Myocyte (in vitro differentiated cells): Measurements from ENCODE around the gene FIBCD1. TPM values are rescaled to one million over a fixed set of nuclear protein-coding genes. Genes with fewer than 3 reads are reported as not detected.

Source experiments
- DNase-seq: peaks from one replicate; pipeline ENCODE4 v3.0.0-alpha.2; 2012; ENCODE audit warnings: low read depth
- total RNA-seq: library from RNA; depleted of rRNA; stranded (reverse); fragments of >200 nt; gene quantifications from 2 replicates; pipeline ENCODE4 v1.2.3, GENCODE V29; 2014

The FIBCD1 gene
- total RNA-seq, 1 donor from 2014 or later = 0.48 TPM

DNA sequence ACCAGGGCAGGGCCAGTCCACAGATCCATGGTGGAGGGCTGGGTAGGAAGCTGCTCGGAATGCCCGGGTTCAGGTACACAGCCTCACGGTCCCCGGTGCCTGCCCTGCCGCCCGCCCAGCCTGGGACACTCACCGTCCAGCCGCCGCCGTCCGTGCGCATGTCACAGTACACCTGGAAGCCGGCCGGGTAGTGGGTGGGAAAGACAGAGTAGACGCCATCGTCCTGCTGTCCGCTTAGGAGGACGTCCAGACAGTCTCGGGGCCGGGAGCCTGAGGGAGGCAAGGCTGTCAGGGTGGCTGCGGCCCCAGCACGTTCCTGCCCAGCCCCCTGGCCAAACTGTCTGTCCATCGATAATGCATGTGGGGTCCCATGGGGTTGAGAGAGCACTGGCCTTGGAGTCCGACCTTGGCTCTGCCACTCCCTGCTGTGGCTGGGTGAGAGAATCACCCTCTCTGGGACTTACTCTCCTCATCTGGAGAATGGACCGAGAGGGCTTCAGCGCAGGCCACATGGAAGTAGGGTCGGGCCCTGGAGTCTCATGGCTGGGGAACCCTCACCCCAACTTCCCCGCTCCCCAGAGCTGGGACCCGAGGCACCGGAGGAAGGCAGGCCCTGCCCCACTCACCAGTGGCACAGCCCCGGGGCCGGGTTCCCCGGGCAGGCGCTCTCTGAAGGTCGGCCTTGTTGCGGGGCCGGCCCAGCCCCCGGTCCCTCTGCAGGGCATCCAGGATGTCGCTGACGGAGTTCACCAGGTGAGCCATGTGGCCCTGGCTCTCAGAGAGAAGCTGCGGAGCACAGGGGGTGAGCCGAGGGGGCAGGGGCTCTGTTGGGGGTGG is 15.2 kb downstream of the FIBCD1 start:
- no peak for DNase-seq

DNA sequence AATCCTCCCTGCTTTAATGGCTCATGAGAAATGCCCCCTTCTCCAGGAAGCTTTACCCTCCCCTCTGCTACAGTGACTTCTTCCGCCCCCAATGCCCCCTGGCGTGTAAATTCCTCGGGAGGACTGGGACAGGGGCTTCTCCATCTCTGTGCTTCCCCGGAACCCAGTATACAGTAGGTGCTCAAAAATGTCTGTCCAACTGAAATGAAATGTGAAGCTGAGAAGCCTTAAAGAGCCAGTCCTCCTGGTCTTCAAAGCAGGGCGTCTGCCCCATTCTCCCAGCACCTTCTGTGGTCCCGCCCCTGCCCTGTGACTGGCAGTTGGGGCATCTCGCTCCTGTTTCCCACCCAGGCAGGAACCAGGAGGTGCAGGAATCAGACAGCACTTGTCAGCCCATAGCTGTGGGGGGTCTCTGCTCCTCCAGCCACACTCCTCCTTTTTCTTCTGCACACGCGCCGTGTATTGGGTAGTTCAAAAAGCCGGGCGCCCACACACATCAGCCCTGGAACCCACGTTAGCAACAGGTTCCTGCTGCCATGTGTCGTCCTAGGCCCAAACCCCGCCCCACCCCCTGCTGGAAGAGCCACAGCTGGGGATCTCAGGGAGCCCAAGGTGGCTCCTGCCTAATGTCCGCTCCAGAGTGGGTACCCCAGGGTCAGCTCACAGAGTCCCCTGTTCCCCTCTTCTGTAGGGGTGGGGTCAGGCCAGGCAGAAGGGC is 16.0 kb downstream of the FIBCD1 start:
- no peak for DNase-seq

DNA sequence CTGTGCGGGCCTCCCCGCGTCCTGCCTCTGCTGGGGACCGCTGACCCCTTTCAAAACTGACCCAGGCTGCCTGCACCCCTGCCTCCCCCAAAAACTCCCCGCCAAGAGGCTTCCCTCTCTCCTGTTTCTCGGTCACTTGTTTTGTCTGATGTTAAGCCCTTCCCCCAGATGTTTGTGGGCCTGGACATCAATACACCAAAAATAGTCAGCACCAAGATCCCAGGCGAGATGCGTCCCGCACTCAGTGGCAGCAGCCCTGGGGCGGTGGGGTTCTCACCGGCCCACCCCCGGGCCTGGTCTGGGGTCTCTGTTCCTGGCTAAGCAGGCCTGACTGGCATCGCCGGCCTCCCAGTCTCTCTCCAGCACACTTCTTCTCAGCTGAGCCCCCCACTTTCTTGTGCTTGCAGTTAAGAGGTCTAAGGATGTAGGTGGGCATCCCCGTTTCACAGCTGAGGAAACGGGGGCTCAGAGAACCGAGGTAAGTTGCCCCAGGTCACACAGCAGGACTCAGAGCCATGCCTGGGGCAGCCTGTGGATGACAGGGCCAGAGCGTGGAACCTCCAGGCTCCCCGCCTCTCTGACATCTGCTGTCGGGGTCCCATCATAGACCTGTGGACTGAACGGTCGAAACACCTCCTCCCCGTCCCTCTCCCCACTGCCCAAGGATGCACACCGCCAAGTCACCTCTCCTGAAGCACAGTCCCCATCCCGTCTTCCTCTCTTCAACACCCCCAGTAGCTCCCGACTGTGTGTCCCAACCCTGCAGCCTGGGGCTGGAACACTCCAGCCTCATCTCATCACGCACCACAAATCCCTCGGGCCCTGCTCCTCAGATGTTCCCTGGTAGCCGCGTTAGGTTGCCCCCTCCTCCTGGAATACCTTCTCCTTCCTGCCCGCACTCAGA is 16.8 kb downstream of the FIBCD1 start:
- DNase-seq = no peak

DNA sequence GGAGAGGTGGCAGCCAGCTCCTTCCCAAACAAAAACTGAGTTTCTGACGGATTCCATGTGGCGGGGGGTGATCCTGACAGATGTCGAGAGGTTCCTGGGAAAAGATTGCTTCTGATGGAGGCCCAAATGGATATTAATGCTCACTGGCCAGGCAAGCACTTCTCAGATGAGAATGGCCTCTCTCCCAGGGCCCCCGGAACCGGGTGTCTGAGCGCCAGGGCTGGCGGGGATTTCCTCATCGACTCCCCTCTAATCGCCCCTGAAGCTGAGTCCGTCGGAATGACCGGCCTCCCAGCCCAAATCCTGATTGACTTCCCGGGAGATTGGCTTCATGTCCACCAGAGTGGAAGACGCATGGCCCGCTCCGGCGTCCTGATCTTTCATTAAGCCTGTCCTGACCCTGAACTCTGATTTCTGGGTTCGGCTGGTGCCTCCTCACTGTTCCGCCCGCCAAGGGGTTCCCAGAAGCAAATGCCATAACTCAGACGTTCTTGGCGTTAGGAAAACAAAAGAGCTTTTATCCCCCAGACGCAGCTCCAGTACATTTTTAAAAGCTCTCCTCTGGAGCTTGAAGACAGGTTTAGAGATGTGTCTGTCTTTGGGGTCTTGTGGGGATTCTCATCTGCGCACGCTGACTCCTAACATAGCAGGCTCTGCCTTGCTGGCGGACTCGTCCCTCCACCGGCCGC is 17.6 kb downstream of the FIBCD1 start:
- no peak for DNase-seq

DNA sequence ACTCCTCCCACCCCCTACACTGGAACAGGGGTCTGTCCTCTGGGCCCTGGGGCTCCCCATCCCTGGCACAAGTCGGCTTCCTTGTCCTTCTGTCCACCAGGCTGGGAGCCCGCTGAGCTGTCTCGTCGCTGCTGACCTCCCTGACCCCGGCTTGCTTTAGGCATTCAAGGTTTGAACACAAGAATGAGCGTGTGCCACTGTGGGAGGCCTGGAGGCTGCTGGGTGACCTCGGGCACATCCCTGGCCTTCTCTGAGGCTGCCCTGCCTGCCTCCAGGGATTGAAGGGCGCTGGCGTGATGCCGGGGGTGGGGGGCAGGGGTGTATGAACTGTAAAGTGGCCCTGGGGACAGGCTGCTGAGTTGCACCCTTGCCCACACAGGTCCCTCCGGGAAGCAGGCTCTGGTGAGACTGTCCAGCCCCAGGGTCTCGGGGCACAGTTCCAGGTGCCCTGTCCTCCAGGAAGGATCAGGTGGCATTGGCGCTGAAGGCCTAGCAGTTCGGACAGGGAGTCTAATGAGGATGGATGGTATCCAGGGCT is 18.2 kb downstream of the FIBCD1 start:
- no peak for DNase-seq

DNA sequence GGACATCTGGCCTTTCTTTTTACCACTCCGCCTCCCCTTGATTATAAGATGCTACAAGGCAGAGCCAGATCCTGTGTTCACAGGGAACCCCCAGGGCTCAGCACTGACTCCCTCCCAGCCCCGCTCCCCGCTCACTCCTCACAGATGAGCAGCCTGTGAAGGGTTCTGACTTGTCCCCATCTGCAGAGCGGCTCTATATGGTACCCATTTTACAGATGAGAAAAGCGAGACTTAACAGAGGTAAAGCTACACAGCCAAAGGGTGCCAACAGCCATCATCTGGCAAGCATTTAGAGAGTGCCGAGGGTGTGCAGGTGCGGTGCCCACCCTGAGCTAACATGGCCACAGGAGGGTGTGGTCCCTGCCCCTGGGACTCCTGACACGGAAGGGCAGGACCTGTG is 18.8 kb downstream of the FIBCD1 start:
- DNase-seq = no peak

DNA sequence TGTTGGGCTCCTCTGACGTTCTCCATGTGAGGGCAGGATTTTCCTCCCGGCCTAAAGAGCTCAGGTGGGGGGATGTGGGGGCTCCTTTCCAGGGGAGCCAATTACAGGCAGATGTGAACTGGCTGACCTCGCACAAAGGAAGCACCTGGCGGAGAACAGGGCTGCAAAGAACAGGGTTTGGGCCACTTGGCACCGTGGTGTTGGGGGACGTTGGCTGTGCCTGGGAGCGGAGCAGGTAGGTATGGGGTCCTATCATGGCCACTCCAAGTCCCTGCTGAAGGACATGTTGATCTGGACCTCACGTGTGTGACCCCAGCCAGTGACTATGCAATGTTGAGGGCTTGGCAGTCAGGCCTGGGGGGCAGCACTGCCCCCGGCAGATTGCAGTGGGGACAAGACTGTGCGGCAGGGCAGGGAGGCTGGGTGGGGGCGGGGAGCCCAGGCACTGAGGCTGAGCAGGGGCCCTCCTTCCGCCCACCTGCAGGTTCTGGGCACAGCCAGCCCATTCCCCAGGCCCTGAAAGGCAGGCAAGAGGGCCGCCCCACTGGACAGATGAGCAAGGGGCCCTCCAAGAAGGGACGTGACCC is 19.4 kb downstream of the FIBCD1 start:
- no peak for DNase-seq

DNA sequence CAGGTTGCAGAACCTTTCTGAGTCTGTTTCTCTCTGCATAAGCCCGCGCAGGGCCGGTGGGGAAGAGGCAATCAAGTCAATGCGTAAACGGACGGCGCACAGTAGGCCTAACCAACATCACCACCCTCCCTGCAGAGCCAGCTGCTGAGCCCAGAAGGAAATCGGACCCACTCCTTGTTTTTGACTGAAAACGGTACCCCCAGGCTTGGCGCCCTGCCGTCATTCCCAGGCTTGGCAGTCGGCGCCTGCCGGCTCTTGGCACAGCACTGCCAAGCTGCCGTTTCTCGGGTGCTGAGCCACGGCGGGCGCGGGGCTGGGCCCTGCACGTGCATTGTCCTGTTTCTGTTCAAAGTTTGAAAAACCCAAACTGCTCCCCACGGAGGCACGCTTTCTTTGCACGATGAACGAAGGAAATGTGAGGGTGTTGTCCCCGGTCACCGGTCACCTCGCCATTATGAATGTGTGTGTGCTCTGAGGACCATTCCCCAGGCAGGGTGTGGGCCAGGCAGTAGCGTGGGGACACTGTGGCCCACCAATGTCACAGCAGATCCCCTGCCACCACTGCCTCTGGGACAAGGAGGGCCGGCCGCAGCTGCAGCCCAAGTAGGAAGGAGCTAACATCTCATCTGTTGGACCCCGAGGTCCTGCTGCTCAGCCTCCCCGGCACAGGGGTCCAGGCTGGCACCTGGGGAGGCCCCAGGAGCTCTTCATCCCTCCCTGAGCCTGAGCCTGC is 20.1 kb downstream of the FIBCD1 start:
- DNase-seq = no peak

DNA sequence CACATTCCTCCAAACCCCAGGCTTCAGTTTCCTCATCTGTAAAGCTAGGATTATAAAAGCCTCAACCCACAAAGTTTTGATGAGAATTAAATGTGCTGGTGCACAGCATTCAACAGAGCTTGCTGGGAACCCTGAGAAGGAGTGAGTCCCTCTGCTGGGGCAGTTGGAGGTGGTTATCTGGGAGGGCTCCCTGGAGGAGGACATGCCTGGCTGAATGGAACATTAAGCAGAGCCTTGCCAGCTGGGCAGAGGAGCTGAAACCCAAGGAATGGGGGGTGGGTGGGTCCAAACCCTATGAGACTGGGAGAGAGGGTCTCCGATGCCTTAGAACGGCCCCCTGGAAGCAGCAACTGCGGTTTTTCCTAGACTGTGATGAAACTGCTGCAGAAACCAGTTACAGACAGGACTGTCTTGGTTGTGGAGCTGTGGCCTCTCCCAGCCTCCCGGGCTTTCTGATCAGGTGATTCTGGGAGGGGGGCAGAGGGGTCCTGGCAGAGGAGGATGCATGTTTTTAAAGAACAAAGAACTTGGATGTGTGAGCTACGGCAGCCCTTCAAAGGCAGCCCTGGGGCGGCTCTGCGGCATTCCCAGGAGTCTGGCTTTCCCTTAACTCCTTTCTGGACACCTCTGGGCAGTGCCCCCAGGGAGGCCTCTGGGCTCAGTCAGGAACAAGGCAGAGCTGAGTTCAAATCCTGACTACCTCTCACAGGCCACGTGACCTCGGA is 20.8 kb downstream of the FIBCD1 start:
- no peak for DNase-seq

DNA sequence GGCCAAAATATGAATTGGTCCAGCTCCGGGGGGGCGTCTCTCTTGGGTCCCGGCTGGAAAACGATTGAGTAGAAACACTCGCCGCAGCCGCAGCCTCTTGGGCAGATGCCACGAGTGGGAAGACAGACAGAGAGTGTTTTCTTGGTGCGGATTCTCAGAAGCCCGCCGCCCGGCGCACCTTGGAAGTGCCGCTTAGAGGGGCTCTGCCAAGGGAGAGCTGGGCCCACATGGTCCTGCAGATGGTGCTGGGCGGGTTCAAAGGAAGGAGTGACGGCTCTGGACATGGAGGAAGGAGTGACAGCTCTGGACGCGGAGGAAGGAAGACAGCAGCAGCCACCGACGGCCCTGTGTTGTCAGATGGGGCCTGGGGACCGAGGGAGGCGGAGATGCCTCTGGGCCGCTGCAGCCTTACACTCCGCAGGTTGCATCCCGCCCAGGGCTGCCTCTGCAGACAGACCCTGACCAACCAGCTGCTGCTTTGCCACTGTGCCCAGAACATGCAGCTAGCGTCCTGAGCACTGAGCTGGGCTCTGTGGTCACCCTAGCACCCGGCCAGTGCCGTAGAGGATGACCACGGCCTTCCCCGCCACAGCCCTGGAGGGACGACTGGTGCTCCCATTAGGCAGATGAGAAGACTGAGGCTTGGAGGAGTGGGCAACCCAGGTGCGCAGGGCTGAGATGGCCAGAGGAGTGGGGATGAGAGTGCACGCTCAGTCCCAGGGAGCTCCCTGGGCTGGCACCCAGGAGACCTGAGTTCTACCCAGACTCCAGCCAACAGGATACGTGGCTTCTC is 21.7 kb downstream of the FIBCD1 start:
- no peak for DNase-seq

DNA sequence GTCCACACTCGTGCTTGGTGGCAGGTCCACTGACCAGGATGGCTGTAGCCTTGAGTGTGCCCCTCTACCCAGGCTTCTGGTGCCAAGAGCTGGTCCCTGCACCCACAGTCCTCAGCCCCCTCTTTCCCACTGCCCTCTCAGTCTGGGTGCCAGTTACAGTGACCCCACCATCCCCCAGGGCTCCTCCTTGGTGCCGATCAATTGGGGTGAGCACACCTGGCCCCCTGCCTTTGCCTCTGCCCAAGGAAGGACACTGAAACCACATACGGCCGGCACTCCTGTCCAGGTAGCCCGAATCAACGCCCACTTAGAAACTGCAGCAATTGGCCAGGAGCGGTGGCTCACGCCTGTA is 24.0 kb downstream of the FIBCD1 start:
- DNase-seq = no peak

DNA sequence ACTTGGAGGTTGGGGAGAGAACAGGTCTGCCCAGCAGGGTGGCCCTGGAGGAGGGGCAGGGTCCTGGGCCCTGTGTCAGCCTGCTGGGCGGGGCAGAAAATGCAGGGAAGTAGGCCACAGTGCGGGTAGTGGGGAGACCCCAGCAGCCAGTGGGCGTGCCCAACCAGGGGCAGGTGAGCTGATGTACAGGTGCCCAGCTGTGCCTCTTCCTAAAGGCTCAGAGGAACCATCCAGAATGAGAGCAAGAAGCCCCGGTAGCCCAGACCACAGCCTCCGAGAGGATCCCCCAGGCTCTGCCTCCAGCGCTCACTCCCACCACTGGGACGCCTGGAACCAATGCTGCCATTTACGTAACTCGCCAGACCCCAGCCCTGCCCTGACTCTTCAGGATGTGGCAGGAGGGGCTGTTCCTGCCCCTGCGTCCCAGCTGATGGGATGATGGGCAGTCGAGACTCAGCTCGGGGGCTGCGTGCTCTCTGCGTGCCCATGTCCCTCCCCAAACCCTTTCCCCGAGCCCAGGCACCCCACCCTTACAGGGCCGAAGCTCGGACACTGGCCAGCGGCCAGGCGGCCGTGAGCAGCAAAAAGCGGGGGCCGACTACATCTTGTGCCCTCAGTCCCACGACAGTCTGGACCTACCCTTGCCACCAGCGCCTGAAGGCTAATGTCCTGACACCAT is 24.5 kb downstream of the FIBCD1 start:
- no peak for DNase-seq

DNA sequence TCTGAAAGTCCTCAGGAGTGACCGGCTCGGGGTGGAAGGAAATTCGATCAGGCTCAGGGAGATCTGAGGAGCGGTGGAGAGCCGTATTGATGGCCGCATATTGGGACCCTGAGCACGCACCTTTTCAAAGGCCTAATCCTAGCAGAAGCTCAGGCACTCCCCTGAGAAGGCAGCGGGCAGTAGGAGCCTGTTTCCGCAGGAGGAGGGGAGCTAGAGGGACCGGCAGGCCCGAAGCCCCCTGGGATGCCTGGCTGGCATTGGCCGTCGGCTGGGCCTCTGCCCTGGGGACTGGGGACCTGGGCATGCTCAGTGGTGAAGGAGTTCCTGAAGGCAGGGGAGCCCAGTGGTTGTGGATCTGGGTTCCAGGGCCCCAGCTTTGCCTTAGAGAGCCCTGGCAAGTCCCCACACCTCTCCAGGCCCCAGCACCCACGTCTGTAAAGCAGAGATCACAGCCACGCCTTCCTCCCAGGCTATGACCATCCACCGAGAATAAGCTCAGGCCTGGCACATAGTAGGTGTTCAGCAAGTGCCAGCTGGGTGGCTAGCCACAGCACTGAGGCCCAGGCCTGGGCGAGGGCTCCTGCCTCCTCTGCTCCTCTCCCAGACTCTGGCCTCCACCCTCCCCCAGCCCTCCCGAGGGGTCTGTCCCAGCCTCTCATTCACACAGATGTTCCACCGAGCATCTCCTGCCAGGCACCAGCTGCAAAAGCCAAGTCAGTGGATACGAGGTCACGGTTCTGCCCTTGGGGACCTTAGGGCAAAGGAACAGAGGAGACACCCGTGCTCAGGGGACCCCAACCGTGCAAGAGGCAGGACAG is 25.2 kb downstream of the FIBCD1 start:
- DNase-seq = no peak

DNA sequence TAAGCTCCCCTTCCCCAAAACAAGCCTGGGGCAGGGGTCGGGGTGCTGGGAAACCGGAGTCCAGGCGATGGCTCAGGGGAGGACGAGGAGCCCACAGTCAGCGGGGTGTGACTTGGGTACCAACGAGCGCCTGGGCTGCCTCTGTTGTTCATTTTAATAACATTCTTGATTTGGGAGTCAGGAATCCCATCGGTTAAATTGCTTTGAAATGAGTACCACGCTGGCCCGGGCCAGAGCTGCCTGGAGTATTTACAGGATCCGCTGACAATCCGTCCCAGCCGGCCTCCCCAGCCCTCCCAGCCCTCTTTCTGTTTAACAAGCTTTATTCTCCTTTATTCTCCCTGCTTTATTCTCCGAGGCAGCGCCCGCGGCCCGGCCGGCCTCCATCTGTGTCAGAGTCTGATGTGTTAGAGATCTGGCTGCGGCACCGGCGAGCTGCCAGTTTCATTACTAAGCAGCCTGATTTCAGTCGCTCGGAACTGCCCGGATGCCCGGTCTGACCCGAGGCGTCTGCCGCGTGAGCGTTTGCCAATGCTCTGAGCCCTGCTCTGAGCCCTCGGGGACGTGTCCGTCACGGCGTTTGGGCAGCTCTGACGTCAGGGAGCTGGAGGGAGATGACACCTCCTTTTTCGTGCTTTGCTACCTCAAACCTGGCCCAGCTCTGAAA is 26.0 kb downstream of the FIBCD1 start:
- peak; percentile 54 for DNase-seq

DNA sequence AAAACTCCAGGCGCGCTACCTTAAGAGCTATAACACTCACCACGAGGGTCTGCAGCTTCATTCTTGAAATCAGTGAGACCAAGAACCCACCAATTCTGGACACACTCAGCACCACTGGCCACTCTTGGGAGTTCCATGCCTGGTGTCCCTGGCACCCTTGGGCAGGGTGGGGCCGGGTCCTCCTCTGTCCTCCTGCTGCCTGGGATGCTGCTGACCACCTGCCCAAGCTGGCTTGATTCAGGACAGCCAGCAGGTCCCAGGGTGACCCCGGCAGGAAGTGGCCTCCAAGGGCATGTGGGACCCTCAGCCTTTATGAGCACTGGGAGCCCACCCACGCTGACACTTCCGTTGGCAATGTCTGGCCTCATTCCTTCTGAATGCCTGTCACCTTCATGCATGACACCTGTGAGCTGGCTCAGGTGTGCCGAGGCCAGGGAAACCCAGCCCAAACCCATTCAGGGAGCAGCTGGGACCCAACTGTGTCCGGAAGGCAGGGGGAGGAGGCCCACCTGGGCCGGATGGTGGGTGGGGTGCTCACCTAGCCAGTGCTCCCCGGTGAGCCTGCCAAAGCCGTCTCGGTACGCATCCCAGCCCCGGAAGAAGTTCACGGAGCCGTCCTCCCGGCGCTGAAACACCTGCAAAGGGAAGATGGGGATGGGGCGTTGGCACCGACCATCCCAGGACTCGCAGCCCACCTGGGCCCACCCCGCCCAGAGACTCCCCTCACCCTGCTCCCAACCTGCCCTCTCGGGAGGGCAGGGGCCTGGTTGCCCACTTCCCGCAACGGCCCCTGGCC is 27.6 kb downstream of the FIBCD1 start:
- no peak for DNase-seq
